HFF-Myc (cell line): ENCODE measurements around the gene SAMD3.
"Not testable (repeated sequence)": the region's sequence is repeated elsewhere in the genome, so short reads cannot be mapped to it uniquely, and the experiment has no call there.

Experiments used
- DNase-seq: peaks from one replicate; pipeline ENCODE4 v3.0.0-alpha.2; 2011; ENCODE audit warnings: low read depth; ENCODE audit errors: extremely low read depth
- H3K4me3 ChIP-seq: replicated peaks from 2 replicates; pipeline ENCODE4 v1.5.1; 2011; ENCODE audit warnings: low read depth, mild to moderate bottlenecking, control low read depth, low read length
- TF ChIP-seq, protein P1 (sequence below): IDR thresholded peaks from 2 replicates; pipeline ENCODE4 v1.5.1; 2012; ENCODE audit warnings: mild to moderate bottlenecking, low read depth, low read length, control low read depth; ENCODE audit errors: missing control alignments

SAMD3 gene

DNA sequence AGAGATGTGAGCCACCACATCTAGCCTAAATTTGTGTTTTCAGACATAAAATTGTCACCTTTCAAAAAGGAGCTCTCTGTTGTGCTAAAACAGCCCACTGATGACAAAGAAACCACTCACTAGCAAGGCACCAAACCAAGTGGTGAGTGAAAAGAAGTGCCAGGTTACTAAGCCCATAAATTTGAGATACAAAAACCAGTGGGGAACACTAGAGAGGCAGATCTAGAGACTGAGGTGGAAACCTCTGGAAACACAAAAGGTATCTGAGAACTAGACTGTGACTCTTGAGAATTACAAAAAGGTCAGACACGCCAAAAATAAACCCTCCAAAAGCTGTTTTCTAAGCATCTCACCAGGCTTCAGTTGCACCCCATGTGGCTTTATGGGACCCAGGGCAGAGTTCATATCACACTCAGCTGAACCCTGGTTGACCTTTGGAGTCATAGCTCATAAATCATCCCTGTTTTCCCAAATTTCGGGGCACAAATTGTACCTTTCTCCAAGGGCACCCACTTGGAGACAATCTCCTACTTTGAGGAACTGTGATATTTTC, 24.2 kb downstream of the SAMD3 start:
- TF ChIP-seq, protein P1, sequence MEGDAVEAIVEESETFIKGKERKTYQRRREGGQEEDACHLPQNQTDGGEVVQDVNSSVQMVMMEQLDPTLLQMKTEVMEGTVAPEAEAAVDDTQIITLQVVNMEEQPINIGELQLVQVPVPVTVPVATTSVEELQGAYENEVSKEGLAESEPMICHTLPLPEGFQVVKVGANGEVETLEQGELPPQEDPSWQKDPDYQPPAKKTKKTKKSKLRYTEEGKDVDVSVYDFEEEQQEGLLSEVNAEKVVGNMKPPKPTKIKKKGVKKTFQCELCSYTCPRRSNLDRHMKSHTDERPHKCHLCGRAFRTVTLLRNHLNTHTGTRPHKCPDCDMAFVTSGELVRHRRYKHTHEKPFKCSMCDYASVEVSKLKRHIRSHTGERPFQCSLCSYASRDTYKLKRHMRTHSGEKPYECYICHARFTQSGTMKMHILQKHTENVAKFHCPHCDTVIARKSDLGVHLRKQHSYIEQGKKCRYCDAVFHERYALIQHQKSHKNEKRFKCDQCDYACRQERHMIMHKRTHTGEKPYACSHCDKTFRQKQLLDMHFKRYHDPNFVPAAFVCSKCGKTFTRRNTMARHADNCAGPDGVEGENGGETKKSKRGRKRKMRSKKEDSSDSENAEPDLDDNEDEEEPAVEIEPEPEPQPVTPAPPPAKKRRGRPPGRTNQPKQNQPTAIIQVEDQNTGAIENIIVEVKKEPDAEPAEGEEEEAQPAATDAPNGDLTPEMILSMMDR: no peak
- no peak overlapping the region for H3K4me3 ChIP-seq
- DNase-seq: no peak

DNA sequence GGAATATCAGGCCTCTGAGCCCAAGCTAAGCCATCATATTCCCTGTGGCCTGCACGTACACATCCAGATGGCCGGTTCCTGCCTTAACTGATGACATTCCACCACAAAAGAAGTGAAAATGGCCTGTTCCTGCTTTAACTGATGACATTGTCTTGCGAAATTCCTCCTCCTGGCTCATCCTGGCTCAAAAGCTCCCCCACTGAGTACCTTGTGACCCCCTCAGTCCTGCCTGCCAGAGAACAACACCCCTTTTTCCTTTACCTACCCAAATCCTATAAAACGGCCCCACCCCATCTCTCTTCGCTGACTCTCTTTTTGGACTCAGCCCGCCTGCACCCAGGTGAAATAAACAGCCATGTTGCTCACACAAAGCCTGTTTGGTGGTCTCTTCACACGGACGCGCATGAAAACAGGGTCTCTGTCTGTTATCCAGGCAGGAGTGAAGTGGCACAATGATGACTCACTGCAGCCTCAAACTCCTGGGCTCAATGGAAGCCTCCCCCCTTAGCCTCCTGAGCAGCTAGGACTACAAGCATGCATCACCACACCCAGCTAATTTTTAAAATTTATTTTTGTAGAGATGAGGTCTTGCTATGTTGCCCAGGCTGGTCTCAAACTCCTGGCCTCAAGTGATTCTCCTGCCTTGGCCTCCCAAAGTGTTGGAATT, 24.8 kb downstream of the SAMD3 start:
- DNase-seq, H3K4me3 ChIP-seq: not testable (repeated sequence)

DNA sequence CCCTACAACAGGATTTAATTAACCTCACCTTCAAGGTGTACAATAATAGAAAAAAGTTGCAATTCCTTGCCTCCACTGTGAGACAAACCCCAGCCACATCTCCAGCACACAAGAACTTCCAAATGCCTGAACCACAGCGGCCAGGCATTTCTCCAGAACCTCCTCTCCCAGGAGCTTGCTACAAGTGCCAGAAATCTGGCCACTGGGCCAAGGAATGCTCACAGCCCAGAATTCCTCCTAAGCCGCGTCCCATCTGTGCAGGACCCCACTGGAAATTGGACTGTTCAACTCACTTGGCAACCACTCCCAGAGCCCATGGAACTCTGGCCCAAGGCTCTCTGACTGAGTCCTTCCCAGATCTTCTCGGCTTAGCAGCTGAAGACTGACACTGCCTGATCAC, 28.3 kb downstream of the SAMD3 start:
- DNase-seq, H3K4me3 ChIP-seq: not testable (repeated sequence)

DNA sequence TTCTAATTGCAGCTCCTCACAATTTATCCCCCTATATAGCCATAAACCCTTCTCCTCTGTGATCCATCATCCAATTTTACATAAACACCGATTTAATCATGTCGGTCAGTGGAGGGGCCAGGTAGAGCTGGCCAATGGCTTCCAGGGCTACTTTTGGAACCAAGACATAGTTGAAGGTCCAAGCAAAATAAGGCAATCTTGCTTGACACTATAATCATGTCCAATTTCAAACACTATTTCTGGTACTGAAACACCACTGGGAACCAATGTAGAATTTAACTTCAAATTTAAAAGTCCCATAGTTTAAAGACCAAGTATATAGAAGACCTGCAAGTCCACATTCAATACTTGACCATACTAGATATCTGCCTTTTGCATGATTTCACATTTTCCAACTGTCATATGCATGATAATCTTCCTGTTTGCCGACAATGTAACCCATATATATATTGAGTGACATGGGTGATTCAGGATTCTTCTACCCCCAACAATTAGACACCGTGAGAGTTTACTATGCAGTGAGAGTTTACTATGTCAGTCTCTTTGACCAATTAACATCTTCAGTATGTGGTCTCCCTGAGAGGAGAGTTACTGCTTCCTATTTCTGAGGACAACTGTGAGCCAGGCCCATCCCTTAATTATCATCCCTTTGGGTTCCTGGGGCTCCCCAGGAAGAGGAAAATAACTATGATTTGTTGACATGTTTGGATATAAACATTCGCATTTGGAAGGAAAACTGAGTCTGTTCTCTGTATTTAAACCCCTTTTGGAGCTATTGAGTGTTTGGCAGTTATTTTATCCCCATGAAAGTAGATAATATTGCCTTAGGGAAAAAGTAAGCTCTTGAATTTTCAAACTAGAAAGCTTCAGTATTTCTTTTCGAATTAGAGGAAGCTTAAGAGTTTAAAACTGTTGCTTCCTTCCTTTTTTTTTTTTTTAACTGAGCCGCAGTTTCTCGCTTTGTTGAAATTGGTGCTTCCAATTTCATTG, 31.8 kb downstream of the SAMD3 start:
- H3K4me3 ChIP-seq: no peak overlapping the region
- TF ChIP-seq, protein P1: no peak
- no peak for DNase-seq

DNA sequence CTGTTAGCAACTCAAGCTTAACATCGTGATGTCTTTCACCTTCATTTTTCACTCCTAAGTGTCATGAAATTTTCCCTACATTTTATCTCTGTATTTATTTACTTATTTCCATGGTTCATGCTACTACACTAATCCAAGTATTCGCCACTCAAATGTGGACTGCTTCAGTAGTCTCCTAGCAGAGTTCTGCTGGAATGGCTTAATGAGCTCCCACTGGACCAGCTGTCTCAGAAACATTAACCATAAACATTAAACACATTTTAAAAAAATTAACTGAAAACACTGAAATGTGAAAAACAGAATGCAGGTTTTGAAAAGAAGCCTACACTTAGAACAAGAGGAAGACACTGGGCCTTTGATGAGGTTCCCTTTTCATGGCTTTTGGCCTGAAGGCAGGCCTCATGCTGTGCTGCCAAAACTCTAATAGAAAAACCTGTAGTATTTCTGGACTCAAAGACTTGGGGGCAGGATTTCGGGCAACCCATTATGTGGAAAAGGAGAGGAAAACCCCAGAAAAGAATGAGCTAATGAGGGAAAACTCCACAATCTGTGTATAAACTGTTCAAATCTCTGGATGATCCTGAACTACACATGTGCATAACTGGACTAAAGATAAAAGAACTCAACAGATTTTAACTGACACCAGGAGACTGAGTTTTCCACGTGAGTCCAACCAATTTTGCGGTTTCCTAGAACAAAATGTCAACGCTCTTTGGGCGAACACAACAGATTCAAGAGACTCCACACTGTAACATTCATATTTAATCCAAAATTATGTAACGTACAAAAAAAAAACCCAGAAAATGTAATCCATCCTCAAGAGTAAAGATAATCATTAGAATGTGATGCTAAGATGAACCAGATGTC, 33.0 kb downstream of the SAMD3 start:
- DNase-seq: no peak
- TF ChIP-seq, protein P1: no peak
- no peak overlapping the region for H3K4me3 ChIP-seq

DNA sequence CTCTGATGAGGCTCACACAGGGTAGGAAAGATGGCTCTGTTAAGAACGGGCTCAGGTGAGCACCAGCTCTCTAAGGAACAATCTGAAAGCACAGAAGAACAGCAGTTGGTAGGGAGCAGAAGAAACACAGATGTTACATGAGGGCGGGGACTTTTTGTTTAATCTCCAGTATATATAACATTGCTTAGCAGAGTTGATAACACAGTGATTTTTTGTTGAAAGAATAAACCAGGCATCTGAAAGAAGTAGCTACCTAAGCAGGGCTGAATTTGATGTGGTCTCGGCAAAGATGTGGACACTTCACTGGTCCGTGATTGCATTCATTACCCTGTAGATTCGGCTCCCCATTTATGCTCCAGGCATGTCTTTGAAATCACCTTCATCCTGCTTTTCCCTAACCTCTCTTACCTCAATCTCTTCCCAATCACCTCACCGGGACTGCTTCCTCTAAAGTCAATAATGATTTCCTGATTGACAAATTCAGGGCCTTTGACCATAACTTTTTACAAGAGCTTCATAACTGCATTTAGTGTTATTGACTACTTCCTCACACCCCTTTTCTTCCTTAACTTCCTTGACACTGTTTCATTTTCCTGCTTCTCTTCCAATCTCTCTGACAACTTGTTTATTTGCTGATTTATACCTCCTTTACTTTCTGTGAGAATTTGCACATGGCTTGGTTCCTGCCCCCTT, 34.4 kb downstream of the SAMD3 start:
- DNase-seq: no peak
- TF ChIP-seq, protein P1: no peak

More for the DNA sequence above, 34.4 kb downstream of the SAMD3 start:
- H3K4me3 ChIP-seq: no peak overlapping the region
